Measurements from ENCODE around the gene PXDC1.

DNA sequence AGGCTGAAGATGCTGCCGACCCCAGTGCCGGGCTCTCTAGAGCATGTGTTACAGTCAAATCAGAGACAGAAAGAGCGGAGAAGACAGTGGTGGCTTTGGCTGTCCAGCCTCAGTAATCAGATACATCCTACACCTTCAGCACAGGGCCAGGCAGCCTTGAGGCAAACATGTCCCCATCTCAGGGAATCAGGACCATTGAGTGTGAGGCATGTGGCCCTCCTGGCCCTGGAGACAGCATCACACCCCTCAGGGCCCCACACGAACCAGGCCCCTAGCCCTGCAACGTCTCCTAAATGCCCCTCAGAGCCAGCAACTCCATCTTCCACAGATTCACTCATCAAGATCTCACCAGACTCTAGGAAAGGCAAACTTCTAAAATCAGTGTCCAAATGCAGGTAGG lies 24.5 kb downstream of the PXDC1 start:
- TF ChIP-seq EP300 (IDR thresholded peaks at IDR 0.05): no peak
- no peak for TF ChIP-seq POLR2AphosphoS5 (IDR thresholded peaks at IDR 0.05)
- no peak for TF ChIP-seq POLR2A (IDR thresholded peaks at IDR 0.05; ENCODE audit: low read depth)
- TF ChIP-seq, protein P1, sequence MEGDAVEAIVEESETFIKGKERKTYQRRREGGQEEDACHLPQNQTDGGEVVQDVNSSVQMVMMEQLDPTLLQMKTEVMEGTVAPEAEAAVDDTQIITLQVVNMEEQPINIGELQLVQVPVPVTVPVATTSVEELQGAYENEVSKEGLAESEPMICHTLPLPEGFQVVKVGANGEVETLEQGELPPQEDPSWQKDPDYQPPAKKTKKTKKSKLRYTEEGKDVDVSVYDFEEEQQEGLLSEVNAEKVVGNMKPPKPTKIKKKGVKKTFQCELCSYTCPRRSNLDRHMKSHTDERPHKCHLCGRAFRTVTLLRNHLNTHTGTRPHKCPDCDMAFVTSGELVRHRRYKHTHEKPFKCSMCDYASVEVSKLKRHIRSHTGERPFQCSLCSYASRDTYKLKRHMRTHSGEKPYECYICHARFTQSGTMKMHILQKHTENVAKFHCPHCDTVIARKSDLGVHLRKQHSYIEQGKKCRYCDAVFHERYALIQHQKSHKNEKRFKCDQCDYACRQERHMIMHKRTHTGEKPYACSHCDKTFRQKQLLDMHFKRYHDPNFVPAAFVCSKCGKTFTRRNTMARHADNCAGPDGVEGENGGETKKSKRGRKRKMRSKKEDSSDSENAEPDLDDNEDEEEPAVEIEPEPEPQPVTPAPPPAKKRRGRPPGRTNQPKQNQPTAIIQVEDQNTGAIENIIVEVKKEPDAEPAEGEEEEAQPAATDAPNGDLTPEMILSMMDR (IDR thresholded peaks at IDR 0.05): no peak

Data from esophagus muscularis mucosa (tissue), 4 donors.